ENCODE results near the gene METTL9. TPM values are rescaled to one million over a fixed set of nuclear protein-coding genes. Genes with fewer than 3 reads are reported as not detected.

The METTL9 gene
- total RNA-seq, 6 experiments from 2014 or later, result 9.6 to 29.3 (median 15.5) TPM

- ATAC-seq (peak in 3 of 4 donors; percentile 36 to 61 (median 49)), DNase-seq (no peak)
- peaks cover 0 to 6% (median 0%) of the 10 kb centered on the region in 4 donors for H3K36me3 ChIP-seq
- H3K9me3 ChIP-seq, result no peaks in the 10 kb centered on the region
- no peaks in the 10 kb centered on the region for H3K27me3 ChIP-seq
- peaks cover 0 to 7% (median 0%) of the 10 kb centered on the region in 4 donors for H3K4me1 ChIP-seq
- WGBS (ENCODE audit: insufficient coverage, low coverage, low lambda C conversion rate, missing lambda C conversion rate), result 78% methylated on average over 1 of the region's 1 CpG
- no peak for TF ChIP-seq POLR2A (IDR thresholded peaks at IDR 0.05)
- TF ChIP-seq CTCF (IDR thresholded peaks at IDR 0.05), result no peak
- intact Hi-C loops (cut with DNase I), result no loop called here
- H3K27ac ChIP-seq, result peak overlapping the region in 1 of 3 donors; percentile 24
- peak overlapping the region in 1 of 3 donors; percentile 14 for H3K4me3 ChIP-seq
These were observed 51.1 kb downstream of the METTL9 start for GRCh38 chr16:21650521-21650920.

GRCh38 chr16:21651515-21651914, 52.1 kb downstream of the METTL9 start:
- ATAC-seq (no peak), DNase-seq (no peak)
- Histone ChIP-seq H3K27ac (peak overlapping the region in 1 of 3 donors; percentile 24), H3K9me3 (no peaks in the 10 kb centered on the region), H3K27me3 (no peaks in the 10 kb centered on the region), H3K4me3 (peak overlapping the region in 1 of 3 donors; percentile 14), H3K36me3 (peaks cover 0 to 9% (median 0%) of the 10 kb centered on the region in 4 donors), H3K4me1 (no peaks in the 10 kb centered on the region)
- WGBS (ENCODE audit: insufficient coverage, low coverage, low lambda C conversion rate, missing lambda C conversion rate), result 83% methylated on average over 3 of the region's 3 CpGs
- TF ChIP-seq CTCF (IDR thresholded peaks at IDR 0.05), result no peak
- no peak for TF ChIP-seq POLR2A (IDR thresholded peaks at IDR 0.05)
- intact Hi-C loops (cut with DNase I), result no loop called here

- Histone ChIP-seq H3K4me3 (peak within 1 kb of the TSS in 1 of 3 donors; percentile 14), H3K36me3 (peaks cover 0 to 9% (median 0%) of the 10 kb centered on the region in 4 donors), H3K27me3 (no peaks in the 10 kb centered on the region), H3K9me3 (no peaks in the 10 kb centered on the region), H3K27ac (peak within 1 kb of the TSS in 1 of 3 donors; percentile 24), H3K4me1 (peaks cover 0 to 6% (median 0%) of the 10 kb centered on the region in 4 donors)
- WGBS (ENCODE audit: insufficient coverage, low coverage, low lambda C conversion rate, missing lambda C conversion rate), result 80% methylated on average over 6 of the region's 6 CpGs
- DNase-seq (peak in 1 of 3 donors; percentile 35), ATAC-seq (peak in 3 of 4 donors; percentile 13 to 43 (median 28))
- intact Hi-C loops (cut with DNase I), result no loop called here
- TF ChIP-seq POLR2A (IDR thresholded peaks at IDR 0.05) (peak; percentile 33), CTCF (IDR thresholded peaks at IDR 0.05) (no peak)
These were observed 53.1 kb downstream of the METTL9 start, which contains the start of gene IGSF6 for GRCh38 chr16:21652453-21652852. IGSF6 (minus strand) TSS chr16:21652608; CDS start chr16:21652598, 10 bp downstream.

GRCh38 chr16:21653571-21653970, 54.2 kb downstream of the METTL9 start:
- Histone ChIP-seq H3K9me3 (no peaks in the 10 kb centered on the region), H3K27me3 (no peaks in the 10 kb centered on the region), H3K4me3 (no peak overlapping the region), H3K4me1 (peaks cover 0 to 7% (median 0%) of the 10 kb centered on the region in 4 donors), H3K36me3 (peaks cover 0 to 9% (median 0%) of the 10 kb centered on the region in 4 donors), H3K27ac (no peak overlapping the region)
- intact Hi-C loops (cut with DNase I), result no loop called here
- DNase-seq (peak in 1 of 3 donors; percentile 31), ATAC-seq (peak; percentile 34 to 62 (median 46))
- TF ChIP-seq POLR2A (IDR thresholded peaks at IDR 0.05) (no peak), CTCF (IDR thresholded peaks at IDR 0.05) (no peak)
- WGBS (ENCODE audit: insufficient coverage, low coverage, low lambda C conversion rate, missing lambda C conversion rate), result 88% methylated on average over 4 of the region's 5 CpGs

All from right lobe of liver (tissue), 6 donors.